HG03064 (cell line): ENCODE data around the gene FRK.
"Not testable (repeated sequence)": the region's sequence is repeated elsewhere in the genome, so short reads cannot be mapped to it uniquely, and the experiment has no call there.

Experiments used
- ATAC-seq: cut with Tn5 transposase; IDR thresholded peaks from one replicate; pipeline ENCODE4 v1.9.1; 2021; ENCODE audit warnings: low read depth; ENCODE audit not compliant: unreplicated experiment

Gene FRK, protein sequence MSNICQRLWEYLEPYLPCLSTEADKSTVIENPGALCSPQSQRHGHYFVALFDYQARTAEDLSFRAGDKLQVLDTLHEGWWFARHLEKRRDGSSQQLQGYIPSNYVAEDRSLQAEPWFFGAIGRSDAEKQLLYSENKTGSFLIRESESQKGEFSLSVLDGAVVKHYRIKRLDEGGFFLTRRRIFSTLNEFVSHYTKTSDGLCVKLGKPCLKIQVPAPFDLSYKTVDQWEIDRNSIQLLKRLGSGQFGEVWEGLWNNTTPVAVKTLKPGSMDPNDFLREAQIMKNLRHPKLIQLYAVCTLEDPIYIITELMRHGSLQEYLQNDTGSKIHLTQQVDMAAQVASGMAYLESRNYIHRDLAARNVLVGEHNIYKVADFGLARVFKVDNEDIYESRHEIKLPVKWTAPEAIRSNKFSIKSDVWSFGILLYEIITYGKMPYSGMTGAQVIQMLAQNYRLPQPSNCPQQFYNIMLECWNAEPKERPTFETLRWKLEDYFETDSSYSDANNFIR

DNA sequence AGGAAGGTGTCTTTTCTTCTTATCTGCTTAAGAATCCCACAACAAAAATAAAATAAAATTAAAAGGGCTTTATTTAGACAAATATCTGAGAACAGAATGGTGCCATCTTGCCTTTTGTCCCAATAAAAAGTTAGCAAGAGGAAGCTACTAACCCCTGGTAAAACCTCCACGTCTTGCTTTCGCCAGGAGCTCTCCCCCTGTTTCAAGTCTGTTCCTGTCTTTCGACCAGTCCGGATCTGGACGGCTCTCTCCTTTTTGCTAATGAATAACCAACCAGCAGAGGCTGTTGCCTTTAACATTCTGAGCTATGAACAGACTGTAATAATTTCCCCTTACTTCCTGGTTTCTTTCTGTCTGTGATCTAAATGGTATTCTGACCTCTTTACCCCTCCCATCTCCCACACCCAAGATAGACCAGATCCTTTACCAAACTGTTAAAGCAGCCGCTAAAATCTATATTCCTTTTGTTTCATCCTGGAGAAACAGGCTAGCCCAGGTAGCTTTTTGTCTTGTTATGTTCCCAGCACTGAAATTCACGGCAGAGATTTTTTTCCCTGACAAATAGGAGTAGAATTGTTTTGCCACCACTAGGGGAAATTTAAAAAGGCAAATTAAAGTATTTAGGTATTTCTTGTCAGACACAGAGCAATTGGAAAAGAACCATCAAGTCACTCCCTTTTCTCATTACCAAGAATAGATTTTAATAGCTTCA lies at the start of gene FRK:
TSS of gene FRK (minus strand) at position 320 of the 712 bp plus-strand sequence. CDS start 580 bp downstream, outside the sequence.
- ATAC-seq = no peak

GRCh38 chr6:116108836-116109235 lies 48.1 kb upstream of the FRK start:
- ATAC-seq = no peak

GRCh38 chr6:116106146-116106545 lies 45.5 kb upstream of the FRK start:
- ATAC-seq = no peak

- ATAC-seq = no peak
These were observed 44.6 kb upstream of the FRK start for GRCh38 chr6:116105247-116105646.

- no peak for ATAC-seq
These were observed 43.9 kb upstream of the FRK start for GRCh38 chr6:116104636-116105035.

GRCh38 chr6:116102873-116103272 lies 42.2 kb upstream of the FRK start:
- ATAC-seq = no peak

GRCh38 chr6:116101790-116102189 lies 41.1 kb upstream of the FRK start:
- ATAC-seq = no peak

GRCh38 chr6:116101302-116101718 lies 40.6 kb upstream of the FRK start:
- no peak for ATAC-seq

GRCh38 chr6:116100419-116101301 lies 40.0 kb upstream of the FRK start, which contains the start of gene NT5DC1:
Gene NT5DC1 (plus strand): TSS chr6:116100853. CDS start chr6:116100931, 78 bp downstream.
- peak; percentile 85 for ATAC-seq

- ATAC-seq = no peak
These were observed 38.3 kb upstream of the FRK start for GRCh38 chr6:116099036-116099435.

GRCh38 chr6:116096979-116097816 lies 36.5 kb upstream of the FRK start:
- no peak for ATAC-seq

- ATAC-seq = not testable (repeated sequence)
These were observed 35.5 kb upstream of the FRK start for GRCh38 chr6:116096048-116096759.

DNA sequence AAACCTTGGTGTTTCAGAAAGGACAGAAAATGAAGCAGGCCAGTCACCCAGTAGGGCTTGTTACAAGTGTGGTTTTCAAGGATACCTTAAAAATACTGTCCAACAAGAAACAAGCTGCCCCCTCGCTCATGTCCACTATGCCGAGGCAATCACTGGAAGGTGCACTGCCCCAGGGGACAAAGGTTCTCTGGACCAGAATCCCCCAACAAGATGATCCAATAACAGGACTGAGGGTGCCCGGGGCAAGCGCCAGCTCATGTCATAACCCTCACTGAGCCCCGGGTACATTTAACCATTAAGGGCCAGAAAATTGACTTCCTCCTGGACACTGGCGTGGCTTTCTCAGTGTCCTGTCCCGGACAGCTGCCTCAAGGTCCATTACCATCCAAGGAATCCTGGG lies 33.4 kb upstream of the FRK start:
- no peak for ATAC-seq

DNA sequence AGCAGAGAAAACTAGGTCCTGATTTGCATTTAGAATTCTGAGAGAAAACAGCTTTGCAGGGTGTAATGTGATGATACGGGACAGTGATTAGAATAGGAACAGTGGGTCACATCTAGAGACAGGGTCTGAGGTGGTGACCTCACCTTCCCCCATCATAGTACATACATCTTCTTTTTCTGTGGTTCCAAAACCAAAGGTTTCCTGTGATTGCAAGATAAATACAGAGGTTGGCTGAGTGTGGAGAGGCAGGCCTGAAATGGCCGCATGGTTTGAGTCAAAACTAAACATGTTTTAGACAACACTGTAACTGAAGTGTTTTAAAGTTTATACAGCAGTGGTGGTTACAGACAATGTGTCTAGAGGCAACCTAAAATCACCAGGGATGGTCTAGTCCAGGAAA lies 29.6 kb upstream of the FRK start:
- ATAC-seq = peak; percentile 54

GRCh38 chr6:116088946-116089345 lies 28.3 kb upstream of the FRK start:
- ATAC-seq = no peak

GRCh38 chr6:116087437-116088027 lies 26.8 kb upstream of the FRK start:
- peak; percentile 96 for ATAC-seq

- no peak for ATAC-seq
These were observed 23.6 kb upstream of the FRK start for GRCh38 chr6:116084284-116084683.

- ATAC-seq = no peak
These were observed 22.4 kb upstream of the FRK start for GRCh38 chr6:116083052-116083451.

GRCh38 chr6:116078945-116079344 lies 18.3 kb upstream of the FRK start:
- no peak for ATAC-seq
